Measurements from ENCODE around the gene SMURF2. TPM values are rescaled to one million over a fixed set of nuclear protein-coding genes. Genes with fewer than 3 reads are reported as not detected.

SMURF2 gene
- total RNA-seq, 1 experiment from 2014 or later = 127 TPM

- H2AFZ ChIP-seq (ENCODE audit: low read depth, low read length, poor library complexity, severe bottlenecking) = no peak overlapping the region
- H3K4me2 ChIP-seq (ENCODE audit: low read length) = no peak overlapping the region
- ChIA-PET CTCF (no interaction called here), RAD21 (ENCODE audit: low non-redundant PET in 1 of 2, low total read pairs in 2 of 2, uncharacterized antibody in 2 of 2, unreplicated experiment in 2 of 2) (no interaction called here), POLR2A (no interaction called here)
- DNase-seq (ENCODE audit: low read depth, low spot score) (no peak), ATAC-seq (no peak)
- intact Hi-C loops (cut with micrococcal nuclease) = no loop called here
- no peak overlapping the region for H3K4me3 ChIP-seq (replicated peaks in 1 of 2; ENCODE audit: low read depth in 1 of 2, low read length in 2 of 2)
- BruUV-seq (replicated peaks) = no TSS peak
- peaks cover 58 to 63% of the 10 kb centered on the region in 2 experiments for H3K36me3 ChIP-seq (ENCODE audit: control insufficient read depth in 1 of 2, insufficient read depth in 2 of 2, low read length in 2 of 2)
- TF ChIP-seq JUND (IDR thresholded peaks at IDR 0.05) (no peak), EZH2 (IDR thresholded peaks at IDR 0.05) (no peak), ELF1 (IDR thresholded peaks at IDR 0.05; ENCODE audit: borderline replicate concordance, low read depth) (no peak), MAX (IDR thresholded peaks at IDR 0.05) (no peak), REST (IDR thresholded peaks at IDR 0.05; ENCODE audit: low read depth) (no peak), ZFX (IDR thresholded peaks at IDR 0.05) (no peak), CBX3 (IDR thresholded peaks at IDR 0.05; ENCODE audit: low read depth) (no peak), ZBTB33 (IDR thresholded peaks at IDR 0.05; ENCODE audit: extremely low read depth, insufficient replicate concordance, low read length) (no peak)
- peaks cover 68% of the 10 kb centered on the region; the same call in 1 of the 2 replicates for H4K20me1 ChIP-seq (ENCODE audit: insufficient read depth)
- H3K9me2 ChIP-seq (ENCODE audit: insufficient read depth) = no peaks in the 10 kb centered on the region
- H3K27me3 ChIP-seq (ENCODE audit: insufficient read depth, low read length) = no peaks in the 10 kb centered on the region
- H3K9ac ChIP-seq (ENCODE audit: low read length) = no peak overlapping the region
- H3K79me2 ChIP-seq (ENCODE audit: insufficient read depth, low read length) = peaks cover 75% of the 10 kb centered on the region
- peaks cover 14 to 61% of the 10 kb centered on the region in 2 experiments for H3K4me1 ChIP-seq (ENCODE audit: control insufficient read depth in 1 of 2, insufficient read depth in 2 of 2, low read length in 2 of 2)
- no peak overlapping the region for H3K27ac ChIP-seq (ENCODE audit: low read depth, low read length)
- H3K9me3 ChIP-seq (ENCODE audit: control insufficient read depth in 1 of 2, insufficient read depth in 1 of 2, low read depth in 1 of 2, low read length in 2 of 2) = no peaks in the 10 kb centered on the region
Measured at GRCh38 chr17:64502021-64502420, 160.1 kb downstream of the SMURF2 start.

Measured in HCT116 (cell line).